ENCODE data around the gene NSMCE1. TPM values are rescaled to one million over a fixed set of nuclear protein-coding genes. Genes with fewer than 3 reads are reported as not detected.
"Not testable (repeated sequence)": the region's sequence is repeated elsewhere in the genome, so short reads cannot be mapped to it uniquely, and the experiment has no call there.

NSMCE1 gene
- total RNA-seq, 4 donors from 2014 or later = 27.7 to 41.4 (median 31.5) TPM

GRCh38 chr16:27208796-27209195, 59.8 kb downstream of the NSMCE1 start:
- H3K9me3 ChIP-seq = no peaks in the 10 kb centered on the region
- TF ChIP-seq, protein P1, sequence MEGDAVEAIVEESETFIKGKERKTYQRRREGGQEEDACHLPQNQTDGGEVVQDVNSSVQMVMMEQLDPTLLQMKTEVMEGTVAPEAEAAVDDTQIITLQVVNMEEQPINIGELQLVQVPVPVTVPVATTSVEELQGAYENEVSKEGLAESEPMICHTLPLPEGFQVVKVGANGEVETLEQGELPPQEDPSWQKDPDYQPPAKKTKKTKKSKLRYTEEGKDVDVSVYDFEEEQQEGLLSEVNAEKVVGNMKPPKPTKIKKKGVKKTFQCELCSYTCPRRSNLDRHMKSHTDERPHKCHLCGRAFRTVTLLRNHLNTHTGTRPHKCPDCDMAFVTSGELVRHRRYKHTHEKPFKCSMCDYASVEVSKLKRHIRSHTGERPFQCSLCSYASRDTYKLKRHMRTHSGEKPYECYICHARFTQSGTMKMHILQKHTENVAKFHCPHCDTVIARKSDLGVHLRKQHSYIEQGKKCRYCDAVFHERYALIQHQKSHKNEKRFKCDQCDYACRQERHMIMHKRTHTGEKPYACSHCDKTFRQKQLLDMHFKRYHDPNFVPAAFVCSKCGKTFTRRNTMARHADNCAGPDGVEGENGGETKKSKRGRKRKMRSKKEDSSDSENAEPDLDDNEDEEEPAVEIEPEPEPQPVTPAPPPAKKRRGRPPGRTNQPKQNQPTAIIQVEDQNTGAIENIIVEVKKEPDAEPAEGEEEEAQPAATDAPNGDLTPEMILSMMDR (IDR thresholded peaks at IDR 0.05) = no peak
- no peak for TF ChIP-seq POLR2A (IDR thresholded peaks at IDR 0.05)
- TF ChIP-seq EP300 (IDR thresholded peaks at IDR 0.05) = no peak
- H3K4me1 ChIP-seq = peaks cover 0 to 9% (median 6%) of the 10 kb centered on the region in 4 donors
- WGBS, 2 donors = 73 to 81% methylated on average over 3 of the region's 3 CpGs
- no peaks in the 10 kb centered on the region for H3K27me3 ChIP-seq
- no peak for DNase-seq (ENCODE audit: low spot score in 2 of 2)
- no peak overlapping the region for H3K27ac ChIP-seq
- peaks cover 0 to 39% (median 0%) of the 10 kb centered on the region in 3 donors for H3K36me3 ChIP-seq
- H3K4me3 ChIP-seq = no peak overlapping the region

- TF ChIP-seq EP300 (IDR thresholded peaks at IDR 0.05) (no peak), POLR2A (IDR thresholded peaks at IDR 0.05) (no peak)
- TF ChIP-seq, protein P1 (IDR thresholded peaks at IDR 0.05) = no peak
- H3K4me3 ChIP-seq = no peak overlapping the region
- H3K9me3 ChIP-seq = no peaks in the 10 kb centered on the region
- no peak overlapping the region for H3K27ac ChIP-seq
- DNase-seq (ENCODE audit: low spot score in 2 of 2) = no peak
- H3K36me3 ChIP-seq = peaks cover 0 to 34% (median 0%) of the 10 kb centered on the region in 3 donors
- H3K27me3 ChIP-seq = no peaks in the 10 kb centered on the region
- peaks cover 0 to 9% (median 6%) of the 10 kb centered on the region in 4 donors for H3K4me1 ChIP-seq
- 61 to 68% methylated on average over 8 of the region's 8 CpGs for WGBS, 2 donors
These were observed 60.4 kb downstream of the NSMCE1 start for GRCh38 chr16:27208081-27208680.

DNA sequence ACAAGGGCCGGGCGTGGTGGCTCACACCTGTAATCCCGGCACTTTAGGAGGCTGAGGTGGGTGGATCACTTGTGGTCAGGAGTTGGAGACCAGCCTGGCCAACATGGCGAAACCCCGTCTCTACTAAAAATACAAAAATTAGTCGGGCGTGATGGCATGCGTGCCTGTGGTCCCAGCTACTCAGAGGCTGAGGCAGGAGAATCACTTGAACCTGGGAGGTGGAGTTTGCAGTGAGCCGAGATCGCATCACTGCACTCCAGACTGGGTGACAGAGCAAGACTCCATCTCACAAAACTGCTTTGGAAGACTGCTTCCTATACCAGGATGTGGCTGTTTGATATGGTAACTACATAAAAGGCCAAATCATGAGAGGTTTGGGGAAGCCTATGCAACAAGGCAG, 61.5 kb downstream of the NSMCE1 start:
- not testable (repeated sequence) for H3K9me3 ChIP-seq; H3K4me3 ChIP-seq; H3K27ac ChIP-seq; DNase-seq (ENCODE audit: low spot score in 2 of 2); H3K27me3 ChIP-seq
- Histone ChIP-seq H3K36me3 (peaks cover 0 to 26% (median 0%) of the 10 kb centered on the region in 3 donors), H3K4me1 (peaks cover 0 to 14% (median 6%) of the 10 kb centered on the region in 4 donors)
- WGBS, 2 donors = 93 to 95% methylated on average over 10 of the region's 10 CpGs

GRCh38 chr16:27205423-27206065, 63.0 kb downstream of the NSMCE1 start:
- H3K36me3 ChIP-seq = peaks cover 0 to 14% (median 0%) of the 10 kb centered on the region in 3 donors
- TF ChIP-seq, protein P1 (IDR thresholded peaks at IDR 0.05) = no peak
- TF ChIP-seq EP300 (IDR thresholded peaks at IDR 0.05) = no peak
- TF ChIP-seq POLR2A (IDR thresholded peaks at IDR 0.05) = no peak
- no peak overlapping the region for H3K4me3 ChIP-seq
- no peak for DNase-seq (ENCODE audit: low spot score in 2 of 2)
- 92 to 94% methylated on average over 10 of the region's 10 CpGs for WGBS, 2 donors
- no peaks in the 10 kb centered on the region for H3K9me3 ChIP-seq
- H3K4me1 ChIP-seq = peaks cover 0 to 14% (median 6%) of the 10 kb centered on the region in 4 donors
- H3K27me3 ChIP-seq = no peaks in the 10 kb centered on the region
- H3K27ac ChIP-seq = no peak overlapping the region

- peak overlapping the region; percentile 91 to 99 (median 98) for H3K27ac ChIP-seq
- no peaks in the 10 kb centered on the region for H3K27me3 ChIP-seq
- WGBS, 2 donors = 48 to 66% methylated on average over 11 to 14 of the region's 14 CpGs
- DNase-seq (ENCODE audit: low spot score in 2 of 2) = no peak
- peaks cover 0 to 2% (median 0%) of the 10 kb centered on the region in 3 donors for H3K36me3 ChIP-seq
- TF ChIP-seq, protein P1 (IDR thresholded peaks at IDR 0.05) = no peak
- TF ChIP-seq POLR2A (IDR thresholded peaks at IDR 0.05) (no peak), EP300 (IDR thresholded peaks at IDR 0.05) (no peak)
- H3K9me3 ChIP-seq = no peaks in the 10 kb centered on the region
- peak overlapping the region; percentile 63 to 87 (median 74) for H3K4me3 ChIP-seq
- H3K4me1 ChIP-seq = peaks cover 0 to 14% (median 6%) of the 10 kb centered on the region in 4 donors
These were observed 64.2 kb downstream of the NSMCE1 start for GRCh38 chr16:27204312-27204915.
